A549 (cell line): ENCODE results near the gene UNC13D.

Experiments used
- CBX2 ChIP-seq: fragments of 200-600 bp; sonication (generic); IDR thresholded peaks from 2 replicates; pipeline ENCODE4 v1.6.1; 2016; ENCODE audit warnings: low read depth, mild to moderate bottlenecking, borderline replicate concordance
- EP300 ChIP-seq, 2 experiments: fragments of >200 bp; sonication (Bioruptor Twin); formaldehyde crosslinking; IDR thresholded peaks; 2 replicates in 1 of 2; 3 replicates in 1 of 2; pipeline ENCODE4 v1.6.1; 2016 to 2017
- HDAC2 ChIP-seq: fragments of 200-600 bp; sonication (generic); IDR thresholded peaks from 2 replicates; pipeline ENCODE4 v1.6.1; 2016
- KDM1A ChIP-seq: fragments of 200-600 bp; sonication (generic); IDR thresholded peaks from 2 replicates; pipeline ENCODE4 v1.6.1; 2016; ENCODE audit warnings: low read depth, mild to moderate bottlenecking
- POLR2A ChIP-seq: IDR thresholded peaks from 2 replicates; pipeline ENCODE4 v1.6.1; 2012; ENCODE audit warnings: mild to moderate bottlenecking, low read length
- TP53 ChIP-seq: fragments of 250-450 bp; sonication (Bioruptor Pico); IDR thresholded peaks from 2 replicates; pipeline ENCODE4 v1.5.0; 2021; ENCODE audit warnings: mild to moderate bottlenecking, moderate library complexity
- TF ChIP-seq, protein P1 (sequence below): fragments of >200 bp; sonication (Bioruptor Twin); formaldehyde crosslinking; IDR thresholded peaks from 3 replicates; pipeline ENCODE4 v1.5.1; 2016
- TF ChIP-seq, protein P2 (sequence below): fragments of 150-350 bp; IDR thresholded peaks from 2 replicates; pipeline ENCODE4 v1.6.1; 2014; ENCODE audit warnings: low read depth, mild to moderate bottlenecking, low read length

GRCh38 chr17:75828741-75829140, 15.5 kb downstream of the UNC13D start:
- TF ChIP-seq, protein P1, sequence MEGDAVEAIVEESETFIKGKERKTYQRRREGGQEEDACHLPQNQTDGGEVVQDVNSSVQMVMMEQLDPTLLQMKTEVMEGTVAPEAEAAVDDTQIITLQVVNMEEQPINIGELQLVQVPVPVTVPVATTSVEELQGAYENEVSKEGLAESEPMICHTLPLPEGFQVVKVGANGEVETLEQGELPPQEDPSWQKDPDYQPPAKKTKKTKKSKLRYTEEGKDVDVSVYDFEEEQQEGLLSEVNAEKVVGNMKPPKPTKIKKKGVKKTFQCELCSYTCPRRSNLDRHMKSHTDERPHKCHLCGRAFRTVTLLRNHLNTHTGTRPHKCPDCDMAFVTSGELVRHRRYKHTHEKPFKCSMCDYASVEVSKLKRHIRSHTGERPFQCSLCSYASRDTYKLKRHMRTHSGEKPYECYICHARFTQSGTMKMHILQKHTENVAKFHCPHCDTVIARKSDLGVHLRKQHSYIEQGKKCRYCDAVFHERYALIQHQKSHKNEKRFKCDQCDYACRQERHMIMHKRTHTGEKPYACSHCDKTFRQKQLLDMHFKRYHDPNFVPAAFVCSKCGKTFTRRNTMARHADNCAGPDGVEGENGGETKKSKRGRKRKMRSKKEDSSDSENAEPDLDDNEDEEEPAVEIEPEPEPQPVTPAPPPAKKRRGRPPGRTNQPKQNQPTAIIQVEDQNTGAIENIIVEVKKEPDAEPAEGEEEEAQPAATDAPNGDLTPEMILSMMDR: no peak
- TF ChIP-seq, protein P2, sequence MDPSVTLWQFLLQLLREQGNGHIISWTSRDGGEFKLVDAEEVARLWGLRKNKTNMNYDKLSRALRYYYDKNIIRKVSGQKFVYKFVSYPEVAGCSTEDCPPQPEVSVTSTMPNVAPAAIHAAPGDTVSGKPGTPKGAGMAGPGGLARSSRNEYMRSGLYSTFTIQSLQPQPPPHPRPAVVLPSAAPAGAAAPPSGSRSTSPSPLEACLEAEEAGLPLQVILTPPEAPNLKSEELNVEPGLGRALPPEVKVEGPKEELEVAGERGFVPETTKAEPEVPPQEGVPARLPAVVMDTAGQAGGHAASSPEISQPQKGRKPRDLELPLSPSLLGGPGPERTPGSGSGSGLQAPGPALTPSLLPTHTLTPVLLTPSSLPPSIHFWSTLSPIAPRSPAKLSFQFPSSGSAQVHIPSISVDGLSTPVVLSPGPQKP: no peak
- no peak for TF ChIP-seq EP300 (IDR thresholded peaks at IDR 0.05)
- TF ChIP-seq KDM1A: no peak
- no peak for TF ChIP-seq HDAC2
- TF ChIP-seq CBX2: no peak
- no peak for TF ChIP-seq POLR2A
- no peak for TF ChIP-seq TP53 (CRISPR knock-in tag)
